ENCODE results near the gene DICER1.

DICER1 gene

DNA sequence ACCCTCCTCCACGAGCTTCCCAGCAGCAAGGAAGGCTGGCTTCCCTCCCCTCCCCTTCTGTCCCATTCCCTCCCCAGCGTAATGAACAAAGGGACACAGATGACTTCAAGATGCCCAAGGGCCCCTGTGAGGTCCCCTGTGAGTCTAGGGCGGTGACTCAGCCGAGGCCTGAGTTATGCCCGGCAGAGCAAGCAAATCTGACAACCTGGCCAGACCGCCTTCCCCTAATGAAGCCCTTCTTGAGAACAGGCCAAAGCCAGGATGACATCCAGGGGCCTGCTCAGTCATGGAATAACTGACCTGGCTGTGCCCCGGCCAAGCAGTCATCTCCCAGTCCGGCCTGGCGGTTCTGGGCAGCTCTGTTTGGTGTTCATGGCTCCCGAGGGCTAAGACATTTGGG is 89.2 kb downstream of the DICER1 start:
- Histone ChIP-seq H3K27ac (ENCODE audit: low read length) (no peak overlapping the region), H3K4me3 (ENCODE audit: low read length in 2 of 2) (no peak overlapping the region), H3K4me1 (ENCODE audit: control insufficient read depth, insufficient read depth, low read length) (no peaks in the 10 kb centered on the region), H3K9ac (ENCODE audit: low read length in 2 of 2) (no peak overlapping the region), H3K36me3 (ENCODE audit: control insufficient read depth in 2 of 2, insufficient read depth in 2 of 2, low read length in 2 of 2) (no peaks in the 10 kb centered on the region), H3K9me3 (ENCODE audit: control insufficient read depth in 2 of 2, low read length in 2 of 2) (no peaks in the 10 kb centered on the region), H3K27me3 (ENCODE audit: control insufficient read depth in 1 of 2, insufficient read depth in 2 of 2, low read length in 2 of 2) (peaks cover 0 to 5% of the 10 kb centered on the region in 2 donors)

DNA sequence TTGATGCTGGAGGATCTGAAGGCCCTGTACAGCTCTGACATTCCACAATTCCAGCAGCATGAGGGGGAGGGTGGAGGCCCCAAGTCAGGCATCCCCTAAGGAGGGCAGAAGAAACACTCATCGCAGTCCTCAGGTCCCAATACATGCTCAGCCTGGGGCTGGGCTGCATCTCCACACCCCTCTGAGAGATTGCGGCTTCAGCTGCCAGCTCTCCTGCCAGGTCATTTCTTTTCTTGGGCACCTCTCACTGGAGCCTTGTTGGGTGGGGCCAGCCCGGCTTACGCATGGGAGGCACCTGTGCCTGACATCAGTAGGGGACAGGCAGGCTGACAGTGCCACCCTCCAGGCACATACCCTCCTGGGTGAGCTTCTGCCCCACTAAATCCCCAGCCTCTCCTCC is 89.8 kb downstream of the DICER1 start:
- Histone ChIP-seq H3K36me3 (ENCODE audit: control insufficient read depth in 2 of 2, insufficient read depth in 2 of 2, low read length in 2 of 2) (no peaks in the 10 kb centered on the region), H3K4me1 (ENCODE audit: control insufficient read depth, insufficient read depth, low read length) (no peaks in the 10 kb centered on the region), H3K9ac (ENCODE audit: low read length in 2 of 2) (no peak overlapping the region), H3K9me3 (ENCODE audit: control insufficient read depth in 2 of 2, low read length in 2 of 2) (no peaks in the 10 kb centered on the region), H3K27ac (ENCODE audit: low read length) (no peak overlapping the region), H3K4me3 (ENCODE audit: low read length in 2 of 2) (no peak overlapping the region), H3K27me3 (ENCODE audit: control insufficient read depth in 1 of 2, insufficient read depth in 2 of 2, low read length in 2 of 2) (peaks cover 0 to 5% of the 10 kb centered on the region in 2 donors)

DNA sequence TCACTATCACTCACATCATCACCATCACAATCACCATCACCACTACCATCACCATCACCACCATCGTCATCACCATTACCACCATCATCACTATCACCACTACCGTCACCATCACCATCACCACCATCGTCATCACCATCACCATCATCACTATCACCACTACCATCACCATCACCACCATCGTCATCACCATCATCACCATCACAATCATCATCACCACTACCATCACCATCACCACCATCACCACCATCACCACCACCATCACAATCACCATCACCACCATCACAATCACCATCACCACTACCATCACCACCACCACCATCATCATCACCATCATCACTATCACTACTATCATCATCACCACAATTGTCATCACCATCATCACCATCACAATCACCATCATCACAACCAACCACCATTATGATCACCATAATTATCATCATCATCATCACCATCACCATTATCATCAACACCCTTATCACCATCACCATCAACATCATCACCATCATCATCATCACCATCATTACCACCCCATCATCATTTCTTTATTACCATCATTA is 90.8 kb downstream of the DICER1 start:
- H3K9me3 ChIP-seq (ENCODE audit: control insufficient read depth in 2 of 2, low read length in 2 of 2) = no peaks in the 10 kb centered on the region
- H3K4me3 ChIP-seq (ENCODE audit: low read length in 2 of 2) = no peak overlapping the region
- no peak overlapping the region for H3K27ac ChIP-seq (ENCODE audit: low read length)
- no peaks in the 10 kb centered on the region for H3K4me1 ChIP-seq (ENCODE audit: control insufficient read depth, insufficient read depth, low read length)
- peaks cover 0 to 5% of the 10 kb centered on the region in 2 donors for H3K27me3 ChIP-seq (ENCODE audit: control insufficient read depth in 1 of 2, insufficient read depth in 2 of 2, low read length in 2 of 2)
- H3K9ac ChIP-seq (ENCODE audit: low read length in 2 of 2) = no peak overlapping the region
- H3K36me3 ChIP-seq (ENCODE audit: control insufficient read depth in 2 of 2, insufficient read depth in 2 of 2, low read length in 2 of 2) = no peaks in the 10 kb centered on the region

DNA sequence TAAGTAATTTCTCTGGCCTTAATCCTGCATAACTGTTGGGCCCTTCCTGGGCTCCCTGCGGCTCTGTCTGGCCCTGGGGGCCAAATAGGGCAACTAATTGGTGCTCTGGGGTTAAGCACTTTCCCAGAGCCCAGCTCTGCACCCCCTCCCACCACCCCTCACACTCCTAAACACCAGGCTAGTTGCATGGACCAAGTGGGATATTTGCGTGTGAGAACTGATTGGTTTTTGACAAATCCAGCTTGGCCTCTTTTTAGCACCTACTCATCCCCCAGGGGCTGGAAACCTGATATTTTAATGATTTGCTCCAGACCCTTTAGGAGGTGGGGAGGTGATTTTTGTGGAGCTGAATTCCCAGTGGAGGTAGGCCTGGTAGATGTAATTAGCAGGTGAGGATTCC is 91.9 kb downstream of the DICER1 start:
- Histone ChIP-seq H3K9ac (ENCODE audit: low read length in 2 of 2) (no peak overlapping the region), H3K36me3 (ENCODE audit: control insufficient read depth in 2 of 2, insufficient read depth in 2 of 2, low read length in 2 of 2) (no peaks in the 10 kb centered on the region), H3K27ac (ENCODE audit: low read length) (no peak overlapping the region), H3K27me3 (ENCODE audit: control insufficient read depth in 1 of 2, insufficient read depth in 2 of 2, low read length in 2 of 2) (peaks cover 0 to 2% of the 10 kb centered on the region in 2 donors), H3K4me3 (ENCODE audit: low read length in 2 of 2) (no peak overlapping the region), H3K4me1 (ENCODE audit: control insufficient read depth, insufficient read depth, low read length) (no peaks in the 10 kb centered on the region), H3K9me3 (ENCODE audit: control insufficient read depth in 2 of 2, low read length in 2 of 2) (no peaks in the 10 kb centered on the region)

DNA sequence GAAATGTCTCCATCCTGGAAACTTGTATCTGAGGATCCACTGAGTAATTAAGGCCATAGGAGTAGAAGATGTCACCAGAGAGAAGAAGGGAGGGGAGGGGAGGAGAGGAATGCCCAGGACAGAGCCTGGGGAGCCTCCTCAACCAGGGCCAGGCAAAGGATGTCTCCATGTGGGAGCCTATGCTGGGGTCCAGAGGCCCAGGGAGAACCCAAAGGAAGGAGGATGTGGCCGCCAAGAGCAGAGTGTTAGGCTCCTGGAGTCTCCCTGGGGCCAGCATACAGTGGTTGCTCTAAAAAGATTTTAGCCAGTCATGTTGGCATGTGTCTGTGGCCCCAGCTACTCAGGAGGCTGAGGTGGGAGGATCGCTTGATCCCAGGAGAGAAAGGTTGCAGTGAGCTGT is 92.6 kb downstream of the DICER1 start:
- Histone ChIP-seq H3K27me3 (ENCODE audit: control insufficient read depth in 1 of 2, insufficient read depth in 2 of 2, low read length in 2 of 2) (no peaks in the 10 kb centered on the region), H3K36me3 (ENCODE audit: control insufficient read depth in 2 of 2, insufficient read depth in 2 of 2, low read length in 2 of 2) (no peaks in the 10 kb centered on the region), H3K9me3 (ENCODE audit: control insufficient read depth in 2 of 2, low read length in 2 of 2) (no peaks in the 10 kb centered on the region), H3K9ac (ENCODE audit: low read length in 2 of 2) (no peak overlapping the region), H3K4me3 (ENCODE audit: low read length in 2 of 2) (no peak overlapping the region), H3K4me1 (ENCODE audit: control insufficient read depth, insufficient read depth, low read length) (no peaks in the 10 kb centered on the region), H3K27ac (ENCODE audit: low read length) (no peak overlapping the region)

DNA sequence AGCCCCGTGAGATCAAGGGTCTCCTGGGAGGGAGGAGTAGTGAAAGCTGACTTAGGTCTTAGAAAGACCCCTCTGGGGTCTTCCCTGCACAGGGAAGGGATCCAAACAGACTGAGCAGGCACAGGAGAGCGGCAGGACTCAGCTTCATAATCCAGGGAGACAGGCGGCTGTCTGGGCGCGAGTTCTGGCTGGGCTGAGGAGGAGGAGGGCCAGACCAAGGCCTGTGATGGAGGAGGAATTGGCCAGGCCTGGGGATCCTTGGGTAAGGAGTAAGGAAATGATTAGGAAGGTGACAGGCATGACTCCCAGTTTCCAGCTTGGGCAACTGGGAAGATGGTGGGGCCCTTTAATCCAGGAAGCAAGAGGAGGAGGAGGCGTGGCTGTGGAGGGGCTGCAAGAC is 93.1 kb downstream of the DICER1 start:
- Histone ChIP-seq H3K9ac (ENCODE audit: low read length in 2 of 2) (no peak overlapping the region), H3K27ac (ENCODE audit: low read length) (no peak overlapping the region), H3K9me3 (ENCODE audit: control insufficient read depth in 2 of 2, low read length in 2 of 2) (no peaks in the 10 kb centered on the region), H3K4me3 (ENCODE audit: low read length in 2 of 2) (no peak overlapping the region), H3K4me1 (ENCODE audit: control insufficient read depth, insufficient read depth, low read length) (no peaks in the 10 kb centered on the region), H3K36me3 (ENCODE audit: control insufficient read depth in 2 of 2, insufficient read depth in 2 of 2, low read length in 2 of 2) (no peaks in the 10 kb centered on the region), H3K27me3 (ENCODE audit: control insufficient read depth in 1 of 2, insufficient read depth in 2 of 2, low read length in 2 of 2) (no peaks in the 10 kb centered on the region)

DNA sequence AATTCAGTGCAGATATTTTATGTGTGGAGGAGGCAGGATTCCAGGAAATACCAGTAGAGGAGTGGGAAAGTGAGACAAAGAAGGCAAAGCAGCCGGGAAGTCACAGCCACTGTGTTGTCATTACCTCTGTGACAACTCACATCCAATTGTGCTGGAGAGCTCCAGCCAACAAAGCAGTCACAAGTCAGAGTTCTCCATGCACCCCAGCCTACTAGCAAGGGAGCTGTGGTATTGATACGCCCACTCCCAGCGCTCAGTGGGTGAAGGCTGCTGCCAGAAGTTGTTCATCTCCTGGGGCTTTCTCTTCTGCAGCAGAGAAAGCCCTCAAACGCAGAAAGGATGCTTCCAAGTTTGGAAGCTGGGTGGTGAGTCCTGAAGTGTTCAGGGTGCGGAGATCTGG is 93.9 kb downstream of the DICER1 start:
- no peak overlapping the region for H3K4me3 ChIP-seq (ENCODE audit: low read length in 2 of 2)
- H3K27ac ChIP-seq (ENCODE audit: low read length) = no peak overlapping the region
- H3K36me3 ChIP-seq (ENCODE audit: control insufficient read depth in 2 of 2, insufficient read depth in 2 of 2, low read length in 2 of 2) = no peaks in the 10 kb centered on the region
- no peaks in the 10 kb centered on the region for H3K27me3 ChIP-seq (ENCODE audit: control insufficient read depth in 1 of 2, insufficient read depth in 2 of 2, low read length in 2 of 2)
- H3K9ac ChIP-seq (ENCODE audit: low read length in 2 of 2) = no peak overlapping the region
- no peaks in the 10 kb centered on the region for H3K4me1 ChIP-seq (ENCODE audit: control insufficient read depth, insufficient read depth, low read length)
- no peaks in the 10 kb centered on the region for H3K9me3 ChIP-seq (ENCODE audit: control insufficient read depth in 2 of 2, low read length in 2 of 2)

DNA sequence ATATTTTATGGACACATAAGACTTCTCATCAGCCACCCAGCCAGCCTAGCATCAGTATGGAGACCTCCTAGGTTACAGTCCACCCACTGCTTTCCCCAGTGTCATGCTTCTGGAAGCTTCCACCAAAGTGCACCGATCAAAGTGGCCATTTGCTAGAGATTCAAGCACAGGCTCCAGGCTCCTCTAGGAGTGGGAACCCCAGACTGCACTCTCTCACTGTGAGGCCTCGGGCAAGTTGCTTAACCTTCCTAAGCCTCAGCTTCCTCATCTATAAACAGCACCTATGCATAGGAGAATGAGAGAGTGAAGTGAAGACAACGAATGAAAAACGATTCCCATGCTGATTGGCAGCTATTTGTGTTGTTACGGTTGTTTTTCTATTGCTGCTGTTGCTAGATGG is 94.4 kb downstream of the DICER1 start:
- no peaks in the 10 kb centered on the region for H3K4me1 ChIP-seq (ENCODE audit: control insufficient read depth, insufficient read depth, low read length)
- H3K36me3 ChIP-seq (ENCODE audit: control insufficient read depth in 2 of 2, insufficient read depth in 2 of 2, low read length in 2 of 2) = no peaks in the 10 kb centered on the region
- H3K4me3 ChIP-seq (ENCODE audit: low read length in 2 of 2) = no peak overlapping the region
- no peak overlapping the region for H3K9ac ChIP-seq (ENCODE audit: low read length in 2 of 2)
- H3K9me3 ChIP-seq (ENCODE audit: control insufficient read depth in 2 of 2, low read length in 2 of 2) = no peaks in the 10 kb centered on the region
- no peak overlapping the region for H3K27ac ChIP-seq (ENCODE audit: low read length)
- no peaks in the 10 kb centered on the region for H3K27me3 ChIP-seq (ENCODE audit: control insufficient read depth in 1 of 2, insufficient read depth in 2 of 2, low read length in 2 of 2)

DNA sequence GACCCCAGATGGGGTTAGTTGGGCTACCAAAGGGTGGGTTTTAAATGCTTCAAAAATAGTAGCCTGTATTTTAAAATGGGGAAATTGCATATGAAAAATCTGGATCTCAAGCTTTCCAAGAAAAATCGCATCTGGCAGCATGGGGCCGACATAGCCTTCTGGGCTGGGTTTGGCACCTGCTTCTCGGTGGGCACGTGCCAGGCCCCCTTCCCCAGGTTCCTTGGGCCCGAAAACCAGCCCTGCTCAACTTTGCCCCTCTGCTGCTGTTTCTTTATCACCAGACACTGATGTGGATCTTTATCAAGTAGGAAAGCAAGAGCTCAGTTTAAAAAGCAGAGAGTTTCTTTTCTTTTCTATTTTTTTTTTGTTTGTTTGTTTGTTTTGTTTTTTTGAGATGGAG is 95.1 kb downstream of the DICER1 start:
- Histone ChIP-seq H3K9ac (ENCODE audit: low read length in 2 of 2) (no peak overlapping the region), H3K4me3 (ENCODE audit: low read length in 2 of 2) (no peak overlapping the region), H3K27me3 (ENCODE audit: control insufficient read depth in 1 of 2, insufficient read depth in 2 of 2, low read length in 2 of 2) (no peaks in the 10 kb centered on the region), H3K36me3 (ENCODE audit: control insufficient read depth in 2 of 2, insufficient read depth in 2 of 2, low read length in 2 of 2) (no peaks in the 10 kb centered on the region), H3K4me1 (ENCODE audit: control insufficient read depth, insufficient read depth, low read length) (no peaks in the 10 kb centered on the region), H3K27ac (ENCODE audit: low read length) (no peak overlapping the region), H3K9me3 (ENCODE audit: control insufficient read depth in 2 of 2, low read length in 2 of 2) (no peaks in the 10 kb centered on the region)

DNA sequence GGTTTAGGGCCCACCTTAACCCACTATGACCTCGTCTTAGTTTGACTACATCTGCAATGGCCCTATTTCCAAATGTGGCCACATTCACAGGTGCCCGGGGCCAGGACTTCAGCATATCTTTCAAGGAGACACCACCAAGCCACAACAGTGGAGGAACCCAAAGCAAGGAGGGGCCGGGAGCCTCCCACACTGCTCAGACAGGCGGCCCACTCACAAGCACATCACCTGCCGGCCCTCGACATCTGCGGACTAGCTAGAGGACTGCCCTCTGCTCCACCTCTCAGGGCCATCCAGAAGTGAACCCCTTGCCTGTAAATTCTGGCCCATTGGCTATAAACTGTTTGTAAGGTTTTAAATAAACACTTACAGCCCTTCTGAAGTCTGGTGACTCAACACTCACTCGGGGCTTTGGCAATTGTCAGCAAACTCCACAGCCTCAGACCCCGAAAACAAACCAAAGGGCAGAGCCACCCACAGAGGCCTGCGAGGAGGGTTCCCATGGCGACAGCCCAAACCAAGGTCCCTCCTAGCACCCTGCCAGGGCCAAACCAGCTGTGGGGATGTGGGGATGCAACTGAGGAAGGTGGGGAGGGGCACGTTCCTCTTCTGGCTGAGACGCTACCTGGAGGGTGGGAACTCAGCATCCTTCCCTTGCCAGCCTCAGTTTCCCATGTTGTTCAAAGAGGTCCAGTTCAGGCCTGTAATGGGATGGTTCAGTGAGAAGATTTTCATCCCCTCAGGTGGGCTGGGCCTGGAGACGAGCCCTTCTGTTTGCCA is 95.8 kb downstream of the DICER1 start:
- no peaks in the 10 kb centered on the region for H3K9me3 ChIP-seq (ENCODE audit: control insufficient read depth in 2 of 2, low read length in 2 of 2)
- H3K27ac ChIP-seq (ENCODE audit: low read length) = no peak overlapping the region
- no peak overlapping the region for H3K9ac ChIP-seq (ENCODE audit: low read length in 2 of 2)
- H3K4me1 ChIP-seq (ENCODE audit: control insufficient read depth, insufficient read depth, low read length) = no peaks in the 10 kb centered on the region
- no peaks in the 10 kb centered on the region for H3K36me3 ChIP-seq (ENCODE audit: control insufficient read depth in 2 of 2, insufficient read depth in 2 of 2, low read length in 2 of 2)
- H3K4me3 ChIP-seq (ENCODE audit: low read length in 2 of 2) = no peak overlapping the region
- no peaks in the 10 kb centered on the region for H3K27me3 ChIP-seq (ENCODE audit: control insufficient read depth in 1 of 2, insufficient read depth in 2 of 2, low read length in 2 of 2)

DNA sequence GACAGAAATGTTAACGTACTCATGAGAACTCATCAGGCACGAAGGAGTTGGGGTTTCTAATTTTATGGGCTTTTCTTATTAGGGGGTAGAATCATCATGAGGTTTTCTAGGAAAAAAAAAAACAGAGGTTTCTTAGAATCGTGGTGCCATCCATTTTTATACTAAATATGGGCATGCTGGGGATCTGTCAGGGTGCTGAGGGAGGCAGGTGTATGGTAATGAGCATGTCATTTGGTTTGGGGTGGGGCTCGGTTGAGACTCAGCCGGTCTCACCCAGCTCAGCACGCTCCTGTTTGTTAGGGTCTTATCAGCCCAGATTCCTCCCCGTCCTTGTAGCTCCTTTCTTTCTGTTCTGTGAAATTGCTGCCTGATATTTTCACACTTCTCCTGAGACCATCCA is 98.2 kb downstream of the DICER1 start:
- Histone ChIP-seq H3K4me3 (ENCODE audit: low read length in 2 of 2) (no peak overlapping the region), H3K27me3 (ENCODE audit: control insufficient read depth in 1 of 2, insufficient read depth in 2 of 2, low read length in 2 of 2) (no peaks in the 10 kb centered on the region), H3K9ac (ENCODE audit: low read length in 2 of 2) (no peak overlapping the region), H3K27ac (ENCODE audit: low read length) (no peak overlapping the region), H3K9me3 (ENCODE audit: control insufficient read depth in 2 of 2, low read length in 2 of 2) (no peaks in the 10 kb centered on the region), H3K4me1 (ENCODE audit: control insufficient read depth, insufficient read depth, low read length) (no peaks in the 10 kb centered on the region), H3K36me3 (ENCODE audit: control insufficient read depth in 2 of 2, insufficient read depth in 2 of 2, low read length in 2 of 2) (no peaks in the 10 kb centered on the region)

Data from stomach smooth muscle (tissue), 2 donors.